D721Med (cell line): Measurements from ENCODE around the gene MMP27.

Experiments
- DNase-seq: peaks from one replicate; pipeline ENCODE4 v3.0.0; 2011; ENCODE audit warnings: low spot score; ENCODE audit not compliant: insufficient read length
- FAIRE-seq: peaks from 2 replicates; lab custom pipeline; 2011; peaks lifted over from hg19 to GRCh38; lab: Jason Lieb, UNC
- TF ChIP-seq, protein P1 (sequence below): IDR thresholded peaks from 2 replicates; pipeline ENCODE4 v1.5.1; 2012; ENCODE audit warnings: mild to moderate bottlenecking, control low read depth; ENCODE audit not compliant: insufficient read depth; ENCODE audit errors: missing control alignments

Gene MMP27

DNA sequence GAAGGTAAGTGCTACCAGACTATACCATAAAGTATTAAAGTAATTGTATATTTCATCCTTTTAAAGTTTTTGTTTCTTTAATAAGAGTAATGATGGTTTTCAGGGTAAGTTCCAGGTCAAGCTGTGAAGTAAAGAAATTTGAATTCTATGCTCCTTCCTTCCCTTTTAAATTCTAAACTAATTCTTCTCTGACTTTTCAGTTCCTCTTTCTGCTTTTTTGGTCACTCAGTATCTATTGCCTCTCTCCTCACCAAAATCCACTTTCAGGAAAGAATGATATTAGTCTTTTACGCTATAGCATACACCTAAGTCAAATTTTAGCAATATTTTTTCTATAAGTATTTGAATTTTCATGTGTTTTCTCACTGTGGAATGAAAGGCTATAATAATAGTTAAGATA is 11.0 kb upstream of the MMP27 start:
- FAIRE-seq: no peak
- TF ChIP-seq, protein P1, sequence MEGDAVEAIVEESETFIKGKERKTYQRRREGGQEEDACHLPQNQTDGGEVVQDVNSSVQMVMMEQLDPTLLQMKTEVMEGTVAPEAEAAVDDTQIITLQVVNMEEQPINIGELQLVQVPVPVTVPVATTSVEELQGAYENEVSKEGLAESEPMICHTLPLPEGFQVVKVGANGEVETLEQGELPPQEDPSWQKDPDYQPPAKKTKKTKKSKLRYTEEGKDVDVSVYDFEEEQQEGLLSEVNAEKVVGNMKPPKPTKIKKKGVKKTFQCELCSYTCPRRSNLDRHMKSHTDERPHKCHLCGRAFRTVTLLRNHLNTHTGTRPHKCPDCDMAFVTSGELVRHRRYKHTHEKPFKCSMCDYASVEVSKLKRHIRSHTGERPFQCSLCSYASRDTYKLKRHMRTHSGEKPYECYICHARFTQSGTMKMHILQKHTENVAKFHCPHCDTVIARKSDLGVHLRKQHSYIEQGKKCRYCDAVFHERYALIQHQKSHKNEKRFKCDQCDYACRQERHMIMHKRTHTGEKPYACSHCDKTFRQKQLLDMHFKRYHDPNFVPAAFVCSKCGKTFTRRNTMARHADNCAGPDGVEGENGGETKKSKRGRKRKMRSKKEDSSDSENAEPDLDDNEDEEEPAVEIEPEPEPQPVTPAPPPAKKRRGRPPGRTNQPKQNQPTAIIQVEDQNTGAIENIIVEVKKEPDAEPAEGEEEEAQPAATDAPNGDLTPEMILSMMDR: no peak
- no peak for DNase-seq

DNA sequence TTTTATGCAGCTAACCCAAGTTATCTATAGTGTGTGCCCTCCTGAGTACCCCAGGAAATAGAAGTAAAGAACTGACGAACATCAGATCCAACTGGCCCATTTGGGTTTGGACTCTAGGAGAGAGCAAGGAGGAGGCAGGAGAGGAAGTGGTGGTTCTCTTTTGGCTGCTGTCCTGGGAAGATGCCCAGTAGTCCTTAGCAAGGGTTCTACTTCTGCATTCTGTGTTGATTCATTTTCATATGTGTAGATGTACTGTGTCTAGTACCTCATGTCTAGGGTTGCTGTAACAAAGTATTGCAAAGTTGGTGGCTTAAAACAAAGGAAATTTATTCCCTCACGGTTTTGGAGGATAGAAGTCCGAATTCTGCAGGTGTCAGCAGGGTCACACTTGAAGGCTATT is 6.6 kb upstream of the MMP27 start:
- no peak for FAIRE-seq
- TF ChIP-seq, protein P1: no peak
- no peak for DNase-seq

DNA sequence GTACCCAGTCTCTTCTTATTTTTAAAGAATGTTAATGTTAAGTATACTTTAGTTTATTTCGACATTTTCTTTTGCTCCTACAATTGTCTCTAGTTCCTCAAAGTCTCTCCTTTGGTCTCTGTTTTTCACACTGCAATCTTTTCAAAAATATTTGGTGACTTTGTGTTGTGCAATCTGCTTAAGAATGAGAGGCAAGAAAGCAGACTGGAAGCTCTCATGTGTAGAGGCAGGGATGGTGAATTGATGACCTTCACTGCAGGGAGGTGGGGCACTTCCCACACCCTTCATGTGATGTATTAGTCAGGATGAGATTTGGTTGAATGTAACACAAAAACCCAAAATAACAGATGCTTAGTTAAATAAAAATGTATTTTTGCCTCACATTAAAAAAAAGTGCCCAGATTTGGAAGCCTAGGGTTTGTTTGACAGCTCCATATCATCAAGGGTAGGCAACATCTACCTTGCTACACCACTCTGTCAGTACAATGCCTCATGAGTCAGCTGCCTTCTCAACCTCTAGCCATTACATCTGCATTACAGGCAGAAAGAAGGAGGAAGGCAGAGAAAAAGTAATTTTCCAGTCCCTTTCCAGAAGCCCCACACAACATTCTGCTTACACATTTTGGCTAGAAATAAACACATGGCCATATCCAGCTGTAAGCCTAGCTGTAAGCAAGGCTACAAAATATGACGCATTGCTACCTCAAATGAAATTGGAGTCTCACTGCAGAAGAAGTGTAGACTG is 3.8 kb upstream of the MMP27 start:
- no peak for FAIRE-seq
- TF ChIP-seq, protein P1: no peak
- DNase-seq: no peak

DNA sequence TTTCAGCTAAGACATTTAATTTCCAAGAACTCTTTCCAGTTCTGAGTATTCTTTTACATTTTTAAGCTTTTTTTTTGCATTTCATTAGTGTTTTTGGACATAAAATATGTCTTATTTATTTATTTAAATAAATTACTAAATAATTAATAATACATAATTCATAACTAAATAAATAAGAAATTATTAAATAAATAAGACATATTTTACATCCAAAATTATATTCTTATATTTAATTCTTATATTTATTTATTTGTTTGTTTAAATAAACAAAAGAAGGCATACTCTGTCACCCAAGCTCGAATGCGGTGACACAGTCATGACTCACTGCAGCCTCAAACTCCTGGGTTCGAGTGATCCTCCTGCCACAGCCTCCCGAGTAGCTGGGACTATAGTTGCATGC is 3.1 kb upstream of the MMP27 start:
- no peak for DNase-seq
- TF ChIP-seq, protein P1: no peak
- FAIRE-seq: no peak

DNA sequence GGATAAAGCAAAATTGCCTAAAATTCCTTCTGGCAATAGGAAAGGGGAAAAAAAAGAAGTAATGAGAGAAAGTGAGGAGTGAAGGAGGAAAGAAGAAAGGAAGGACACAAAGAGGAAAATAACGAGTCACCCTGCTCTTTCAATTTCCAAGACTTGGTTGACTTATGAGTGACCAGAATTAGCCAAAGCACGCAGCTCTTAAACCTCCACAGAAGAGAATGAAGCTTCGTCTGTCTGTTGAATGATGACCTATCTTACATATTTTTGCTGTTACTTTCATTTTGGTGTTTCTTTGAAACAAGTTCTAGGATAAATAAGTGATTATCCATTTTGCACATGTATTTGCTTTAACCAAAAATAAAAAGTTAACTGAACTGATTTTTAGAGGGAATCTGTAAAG is 728 bp downstream of the MMP27 start:
- TF ChIP-seq, protein P1: no peak
- DNase-seq: no peak
- FAIRE-seq: no peak

DNA sequence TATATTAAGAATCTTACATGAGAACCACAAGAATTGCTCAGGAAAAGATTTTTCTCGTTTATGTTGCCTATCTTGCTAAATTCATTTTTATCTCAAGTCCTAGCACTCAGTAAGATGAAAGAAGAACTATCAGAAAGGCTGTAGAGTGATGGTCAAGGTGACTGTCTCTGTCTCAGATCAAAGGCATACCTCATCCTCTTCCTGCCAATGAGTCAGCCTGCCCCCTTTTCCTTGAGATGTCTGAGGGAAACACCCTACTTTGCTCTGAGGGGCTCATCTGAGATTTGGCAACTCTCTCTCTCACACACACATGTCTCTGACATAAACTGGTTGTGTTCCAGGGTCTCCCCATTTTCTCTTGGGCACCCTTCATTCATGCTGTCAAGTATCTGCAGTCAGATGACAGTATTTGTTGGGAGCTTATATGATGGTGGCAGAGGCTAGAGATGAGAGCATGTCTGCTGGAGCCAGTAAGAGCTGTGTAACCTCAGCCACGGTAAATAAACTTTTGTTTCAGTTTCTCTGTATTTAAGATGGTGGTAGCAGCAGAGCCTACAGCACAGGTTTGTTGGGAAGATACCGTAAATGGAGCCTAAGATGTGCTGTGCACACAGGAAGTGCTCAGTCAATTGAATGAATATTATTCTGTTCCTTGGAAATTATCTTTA is 1.6 kb downstream of the MMP27 start:
- TF ChIP-seq, protein P1: no peak
- DNase-seq (no peak), FAIRE-seq (no peak)

DNA sequence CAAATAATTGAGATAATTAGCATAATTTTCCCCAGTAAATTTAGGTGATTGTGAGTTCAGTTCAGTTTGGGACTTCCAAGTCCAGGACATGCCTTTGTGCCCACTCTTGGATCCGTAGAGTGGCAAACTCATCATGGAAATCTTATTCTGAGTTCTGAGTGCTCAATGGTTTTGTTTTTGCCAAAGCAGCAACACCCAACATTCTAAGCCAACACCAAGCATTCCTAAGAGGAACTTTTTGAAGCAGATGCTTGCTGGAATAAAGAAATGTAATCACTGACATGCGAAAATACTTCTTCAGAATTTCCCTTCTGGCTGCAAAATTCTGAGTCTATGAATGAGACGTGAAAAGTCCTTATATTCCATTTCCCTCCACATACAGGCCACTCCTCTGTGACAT is 10.4 kb downstream of the MMP27 start:
- no peak for FAIRE-seq
- TF ChIP-seq, protein P1: no peak
- no peak for DNase-seq
